Measurements from ENCODE around the gene KDM3A. TPM values are rescaled to one million over a fixed set of nuclear protein-coding genes. Genes with fewer than 3 reads are reported as not detected.
"Not testable (repeated sequence)": the region's sequence is repeated elsewhere in the genome, so short reads cannot be mapped to it uniquely, and the experiment has no call there.

The KDM3A gene
- total RNA-seq, 1 experiment from 2014 or later, result 27.9 TPM

GRCh38 chr2:86488561-86489250 is 47.5 kb downstream of the KDM3A start:
- no peaks in the 10 kb centered on the region for H3K27me3 ChIP-seq
- H3K9me3 ChIP-seq, result no peaks in the 10 kb centered on the region
- no peak for DNase-seq
- peaks cover 94% of the 10 kb centered on the region for H3K36me3 ChIP-seq
- no peak overlapping the region for H3K4me3 ChIP-seq

GRCh38 chr2:86489542-86489941 is 48.4 kb downstream of the KDM3A start:
- no peak overlapping the region for H3K4me3 ChIP-seq
- H3K36me3 ChIP-seq, result peaks cover 85% of the 10 kb centered on the region
- H3K9me3 ChIP-seq, result no peaks in the 10 kb centered on the region
- no peak for DNase-seq
- H3K27me3 ChIP-seq, result no peaks in the 10 kb centered on the region

- DNase-seq, result no peak
- H3K36me3 ChIP-seq, result peaks cover 78% of the 10 kb centered on the region
- H3K27me3 ChIP-seq, result no peaks in the 10 kb centered on the region
- H3K9me3 ChIP-seq, result no peaks in the 10 kb centered on the region
- H3K4me3 ChIP-seq, result no peak overlapping the region
Observed at GRCh38 chr2:86490245-86490644, 49.1 kb downstream of the KDM3A start.

- peaks cover 73% of the 10 kb centered on the region for H3K36me3 ChIP-seq
Observed at GRCh38 chr2:86491088-86491487, 49.9 kb downstream of the KDM3A start.

DNA sequence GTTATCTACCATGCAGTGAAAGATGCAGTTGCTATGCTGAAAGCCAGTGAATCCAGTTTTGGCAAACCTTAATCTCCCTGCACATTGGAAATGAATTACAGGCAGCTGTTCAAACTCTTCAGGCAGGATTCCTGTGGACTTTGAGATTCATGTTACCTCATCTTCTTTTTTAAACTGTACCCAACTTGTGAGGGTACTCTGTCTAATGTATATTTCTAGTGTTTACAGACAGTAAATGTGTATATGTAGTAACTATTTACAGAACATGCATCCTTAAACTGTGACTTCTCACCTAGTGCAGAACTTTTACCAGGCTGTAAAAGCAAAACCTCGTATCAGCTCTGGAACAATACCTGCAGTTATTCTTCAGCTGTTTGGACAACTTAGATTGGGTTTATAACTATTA is 50.9 kb downstream of the KDM3A start:
- Histone ChIP-seq H3K27me3 (no peaks in the 10 kb centered on the region), H3K9me3 (no peaks in the 10 kb centered on the region), H3K4me3 (no peak overlapping the region), H3K36me3 (peaks cover 64% of the 10 kb centered on the region)
- DNase-seq, result no peak

More at GRCh38 chr2:86491088-86491487, 49.9 kb downstream of the KDM3A start:
- Histone ChIP-seq H3K4me3 (no peak overlapping the region), H3K27me3 (no peaks in the 10 kb centered on the region), H3K9me3 (no peaks in the 10 kb centered on the region)
- no peak for DNase-seq

DNA sequence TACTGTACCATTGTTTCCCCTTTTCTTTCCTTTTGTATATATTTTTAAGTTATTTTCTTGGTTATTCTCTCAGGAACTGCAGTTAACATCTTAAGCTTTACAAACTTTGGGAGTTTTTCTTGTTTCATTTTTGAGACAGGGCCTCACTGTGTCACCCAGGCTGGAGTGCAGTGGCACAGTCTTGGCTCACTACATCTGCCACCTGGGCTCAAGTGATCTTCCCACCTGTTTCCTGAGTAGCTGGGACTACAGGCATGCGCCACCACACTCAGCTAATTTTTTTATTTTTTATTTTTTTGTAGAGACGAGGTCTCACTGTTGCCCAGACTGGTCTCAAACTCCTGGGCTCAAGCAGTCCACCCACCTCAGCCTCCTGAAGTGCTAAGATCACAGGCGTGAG is 55.2 kb downstream of the KDM3A start:
- H3K9me3 ChIP-seq, H3K27me3 ChIP-seq, H3K4me3 ChIP-seq, DNase-seq: not testable (repeated sequence)
- peaks cover 61% of the 10 kb centered on the region for H3K36me3 ChIP-seq

DNA sequence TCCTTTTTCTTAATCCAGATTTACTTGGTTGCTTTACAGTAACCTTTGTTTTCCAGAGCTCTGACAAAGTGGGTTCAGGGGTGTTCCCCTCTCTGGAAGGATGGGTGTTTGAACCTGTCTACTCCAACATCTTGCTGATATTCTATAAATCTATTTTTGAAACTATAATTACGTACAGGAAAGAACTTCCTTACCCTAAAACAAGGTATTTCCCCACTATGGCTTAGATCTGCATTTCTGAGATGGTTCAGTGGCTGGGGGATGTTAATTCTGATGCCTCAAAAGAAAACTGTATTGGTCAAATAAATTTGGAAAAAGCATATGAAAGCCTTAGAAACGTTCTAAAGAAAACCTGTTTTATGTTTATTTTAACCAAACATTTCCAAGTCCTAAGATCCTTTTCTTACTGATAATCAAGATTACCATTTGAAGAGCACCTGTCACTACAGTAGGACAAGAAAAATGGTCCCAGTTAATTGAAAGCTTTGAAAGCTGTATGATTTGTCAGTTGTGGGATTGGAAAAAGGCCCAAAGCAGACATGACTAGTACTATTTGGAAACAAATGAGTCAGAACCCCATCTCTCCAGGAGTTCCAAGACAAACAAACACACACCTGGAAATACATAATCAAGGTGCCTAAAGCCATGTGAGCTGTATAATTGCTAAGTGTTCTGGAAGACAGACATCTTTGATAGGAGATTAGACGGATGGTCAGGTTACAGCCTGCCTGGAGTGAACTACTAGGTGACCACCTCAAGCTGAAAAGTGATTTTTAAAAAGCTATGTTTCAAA is 57.5 kb downstream of the KDM3A start:
- H3K36me3 ChIP-seq, result peaks cover 51% of the 10 kb centered on the region
- H3K27me3 ChIP-seq, result no peaks in the 10 kb centered on the region

DNA sequence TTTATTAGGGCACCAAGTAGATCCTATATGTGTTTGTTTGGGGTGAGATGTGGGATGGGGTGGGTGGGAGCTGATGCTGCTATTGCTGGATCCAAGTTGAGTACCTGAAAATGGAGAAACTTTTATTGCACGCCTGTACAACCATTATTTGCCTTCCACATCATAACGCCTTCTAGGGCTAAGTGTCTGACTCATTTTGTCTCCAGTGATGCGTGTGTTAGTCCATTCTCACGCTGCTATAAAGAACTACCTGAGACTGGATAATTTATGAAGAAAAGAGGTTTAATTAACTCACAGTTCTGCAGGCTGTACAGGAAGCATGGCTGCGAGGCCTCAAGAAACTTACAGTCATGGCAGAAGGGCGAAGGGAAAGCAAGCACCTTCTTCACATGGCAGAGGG is 58.2 kb downstream of the KDM3A start:
- peaks cover 55% of the 10 kb centered on the region for H3K36me3 ChIP-seq

More for the DNA sequence above, 57.5 kb downstream of the KDM3A start:
- H3K9me3 ChIP-seq, result peaks cover 3% of the 10 kb centered on the region; the same call in 1 of the 2 replicates
- DNase-seq, result no peak
- no peak overlapping the region for H3K4me3 ChIP-seq

GRCh38 chr2:86500325-86501083 is 59.3 kb downstream of the KDM3A start:
- DNase-seq, result no peak
- peaks cover 3% of the 10 kb centered on the region; the same call in 1 of the 2 replicates for H3K9me3 ChIP-seq
- peaks cover 58% of the 10 kb centered on the region for H3K36me3 ChIP-seq
- H3K4me3 ChIP-seq, result no peak overlapping the region
- no peaks in the 10 kb centered on the region for H3K27me3 ChIP-seq

More for the DNA sequence above, 58.2 kb downstream of the KDM3A start:
- no peak for DNase-seq
- no peaks in the 10 kb centered on the region for H3K27me3 ChIP-seq
- H3K4me3 ChIP-seq, result no peak overlapping the region
- peaks cover 3% of the 10 kb centered on the region; the same call in 1 of the 2 replicates for H3K9me3 ChIP-seq

GRCh38 chr2:86507600-86507999 is 66.4 kb downstream of the KDM3A start:
- no peak for DNase-seq
- Histone ChIP-seq H3K9me3 (no peaks in the 10 kb centered on the region), H3K36me3 (peaks cover 17% of the 10 kb centered on the region), H3K4me3 (no peak overlapping the region), H3K27me3 (no peaks in the 10 kb centered on the region)

GRCh38 chr2:86510436-86510933 is 69.3 kb downstream of the KDM3A start:
- Histone ChIP-seq H3K27me3 (no peaks in the 10 kb centered on the region), H3K4me3 (no peak overlapping the region), H3K36me3 (peaks cover 5% of the 10 kb centered on the region; the same call in 1 of the 2 replicates), H3K9me3 (no peaks in the 10 kb centered on the region)
- DNase-seq, result no peak

DNA sequence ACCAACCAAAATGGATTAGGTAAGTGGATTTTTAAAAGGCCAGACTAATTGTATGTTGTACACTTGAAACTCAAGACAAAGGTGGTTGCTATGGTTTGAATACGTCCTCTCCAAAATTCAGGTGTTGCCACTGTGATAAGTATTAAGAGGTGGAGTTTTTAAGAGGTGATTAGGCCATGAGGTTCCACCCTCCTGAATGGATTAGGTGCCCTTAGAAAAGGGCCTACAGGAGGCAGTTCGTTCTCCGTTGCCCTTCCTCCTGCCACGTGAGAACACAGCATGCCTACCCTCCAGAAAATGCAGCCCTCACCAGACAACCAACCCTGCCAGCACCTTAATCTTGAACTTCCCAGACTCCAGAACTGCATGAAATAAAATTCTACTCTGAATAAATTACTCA is 70.9 kb downstream of the KDM3A start:
- H3K27me3 ChIP-seq, result no peaks in the 10 kb centered on the region
- DNase-seq, result no peak
- H3K36me3 ChIP-seq, result peaks cover 10% of the 10 kb centered on the region
- peaks cover 2% of the 10 kb centered on the region; the same call in 1 of the 2 replicates for H3K9me3 ChIP-seq
- no peak overlapping the region for H3K4me3 ChIP-seq

- Histone ChIP-seq H3K36me3 (peaks cover 10% of the 10 kb centered on the region), H3K9me3 (peaks cover 2% of the 10 kb centered on the region; the same call in 1 of the 2 replicates), H3K4me3 (no peak overlapping the region), H3K27me3 (no peaks in the 10 kb centered on the region)
- DNase-seq, result no peak
Observed at GRCh38 chr2:86512892-86513291, 71.7 kb downstream of the KDM3A start.

DNA sequence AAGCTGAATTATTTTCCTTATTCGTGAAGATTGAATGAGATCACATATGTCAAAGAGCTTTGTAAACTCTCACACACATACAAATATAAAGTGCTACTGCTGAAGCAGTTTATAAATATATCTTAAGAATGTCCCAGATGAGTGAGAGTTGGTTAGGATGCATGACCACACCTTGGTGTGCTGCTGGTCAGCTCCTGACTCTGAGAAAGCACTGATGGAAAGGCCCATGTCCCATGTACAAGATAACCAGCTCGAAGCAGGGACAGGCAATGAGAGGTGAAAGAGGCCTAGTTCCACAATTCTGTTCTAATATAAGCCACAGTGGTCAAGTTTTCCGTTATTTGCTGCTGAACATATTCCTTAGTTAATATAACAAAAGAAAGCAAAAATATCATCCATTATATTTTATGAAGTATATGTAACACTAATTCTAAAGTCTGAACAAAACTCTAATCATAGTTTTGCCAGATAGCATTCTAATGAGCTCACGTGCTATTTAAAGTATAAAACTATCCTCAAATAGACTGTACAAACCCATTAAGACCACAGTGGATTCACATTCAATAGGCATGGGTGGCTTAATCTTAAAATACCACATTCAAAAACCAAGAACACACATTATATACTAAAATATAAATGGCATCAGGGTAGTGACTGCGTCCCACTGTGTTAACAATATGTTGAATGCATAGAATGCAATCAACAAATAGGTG is 72.9 kb downstream of the KDM3A start:
- Histone ChIP-seq H3K4me3 (no peak overlapping the region), H3K36me3 (peaks cover 4% of the 10 kb centered on the region), H3K9me3 (peaks cover 2% of the 10 kb centered on the region; the same call in 1 of the 2 replicates), H3K27me3 (no peaks in the 10 kb centered on the region)
- DNase-seq, result no peak

GRCh38 chr2:86518481-86518880 is 77.3 kb downstream of the KDM3A start:
- Histone ChIP-seq H3K9me3 (peaks cover 7% of the 10 kb centered on the region), H3K4me3 (no peak overlapping the region), H3K36me3 (peaks cover 4% of the 10 kb centered on the region), H3K27me3 (no peaks in the 10 kb centered on the region)
- no peak for DNase-seq

GRCh38 chr2:86519349-86519748 is 78.2 kb downstream of the KDM3A start:
- no peaks in the 10 kb centered on the region for H3K27me3 ChIP-seq
- no peak for DNase-seq
- peaks cover 7% of the 10 kb centered on the region for H3K9me3 ChIP-seq
- H3K36me3 ChIP-seq, result peaks cover 4% of the 10 kb centered on the region
- H3K4me3 ChIP-seq, result no peak overlapping the region
